SHP77 (cell line): ENCODE measurements around the gene HOOK1.

ENCODE experiments used
- DNase-seq, 2 experiments: peaks; one replicate each; lab custom pipeline; 2025; lab: John Stamatoyannopoulos, UW

HOOK1 gene

GRCh38 chr1:59814901-59815825 lies at the start of gene HOOK1:
TSS of gene HOOK1 (plus strand) at chr1:59814949. CDS start at chr1:59815118, 169 bp downstream.
- peak in 1 of 2 experiments; percentile 51 for DNase-seq

DNA sequence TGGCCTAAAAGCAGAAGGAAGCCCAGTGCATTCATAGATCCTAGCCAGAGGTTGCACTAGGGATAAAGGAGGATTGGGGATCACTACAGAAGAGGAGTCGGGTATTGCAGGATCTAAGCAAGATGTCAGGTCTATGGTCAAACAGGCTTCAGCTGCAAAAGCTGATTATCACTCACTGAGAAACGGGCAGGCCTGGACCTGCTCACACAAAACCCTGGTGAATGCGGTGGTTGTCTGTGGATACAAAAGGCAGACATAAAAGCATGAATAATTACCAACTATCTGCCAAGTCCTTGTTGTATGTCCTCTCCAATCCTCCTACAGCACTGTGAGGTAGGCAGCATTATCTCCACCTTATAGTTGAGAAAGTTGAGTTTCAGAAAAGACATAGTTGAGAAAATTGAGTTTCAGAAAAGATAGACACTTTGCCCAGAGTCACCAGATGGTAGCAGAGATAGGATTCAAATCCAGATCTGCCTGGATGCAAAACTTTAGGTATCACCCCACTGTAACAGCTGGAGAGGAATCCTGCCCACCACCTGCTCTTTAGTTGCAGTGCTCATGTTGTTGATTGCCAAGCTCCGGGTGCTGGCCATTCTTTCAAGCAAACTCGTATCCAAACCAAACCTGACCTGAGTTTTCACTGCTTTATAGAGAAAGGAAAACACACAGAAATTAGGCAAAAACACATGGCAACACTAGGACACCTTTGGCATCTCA lies 49.6 kb upstream of the HOOK1 start:
- DNase-seq, result peak; percentile 58 to 76

- DNase-seq, result no peak
Observed at GRCh38 chr1:59766227-59766855, 48.4 kb upstream of the HOOK1 start.

DNA sequence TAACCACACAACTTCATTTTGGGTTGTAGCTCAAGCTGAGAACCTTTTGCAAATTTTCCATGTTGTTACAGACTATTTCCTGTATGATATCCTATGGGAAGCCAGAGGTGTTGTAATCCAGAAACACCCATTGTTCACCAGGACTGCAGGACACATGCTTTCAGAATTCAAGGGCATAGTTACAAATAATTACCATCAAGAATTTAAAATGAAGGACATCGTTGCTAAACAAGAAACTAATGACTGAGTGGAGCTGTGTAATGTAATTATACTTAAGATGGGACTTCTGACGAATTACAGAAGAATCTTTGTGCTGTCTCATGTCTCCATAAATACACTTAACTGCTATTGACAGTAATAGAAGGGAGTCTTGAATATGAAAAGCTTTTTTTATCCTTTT lies 47.6 kb upstream of the HOOK1 start:
- DNase-seq, result no peak

DNA sequence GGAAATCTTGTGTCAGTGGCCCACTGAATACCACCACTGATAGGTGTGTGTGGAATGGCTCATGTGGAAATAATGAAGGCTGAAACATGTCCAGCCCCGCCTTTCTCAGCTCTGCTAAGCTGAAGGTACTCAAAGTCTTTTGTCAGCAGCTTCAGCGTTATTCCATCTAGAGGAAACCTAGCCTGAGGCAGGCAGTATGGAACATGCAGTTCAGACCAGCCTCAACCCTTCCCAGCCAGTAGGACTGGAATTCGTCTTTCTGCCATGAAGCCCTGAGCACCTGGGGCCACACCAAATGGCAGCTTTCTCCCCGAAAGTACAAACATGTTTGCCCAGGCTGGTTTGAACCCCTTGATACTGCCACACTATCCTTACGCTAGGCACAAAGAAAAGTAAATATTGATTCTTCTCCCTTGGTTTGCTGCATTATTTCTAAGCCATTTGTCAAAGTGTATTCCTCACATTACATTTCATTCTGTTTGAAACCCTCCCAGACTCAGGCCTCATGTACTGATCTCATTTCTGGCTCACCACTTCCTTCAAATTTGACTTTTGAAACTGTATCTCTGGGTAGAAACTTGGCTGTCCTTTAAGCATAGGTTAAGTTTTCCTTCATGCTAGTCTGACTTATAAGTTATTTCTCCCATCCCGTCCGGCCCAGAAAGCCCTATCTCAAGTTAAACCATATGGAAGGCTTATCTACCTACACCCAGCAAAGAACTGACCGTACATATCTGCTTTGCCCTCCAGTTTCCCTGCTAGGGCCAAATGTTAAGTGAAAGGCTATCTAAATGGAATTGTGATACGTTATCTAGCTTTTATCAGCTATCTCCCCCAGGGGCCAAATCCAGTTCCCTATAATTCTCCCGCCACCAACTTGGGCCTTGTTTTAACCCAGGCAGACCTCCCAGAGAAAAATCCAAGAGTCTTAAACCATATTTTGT lies 45.7 kb upstream of the HOOK1 start:
- DNase-seq, result peak in 1 of 2 experiments; percentile 32

- no peak for DNase-seq
Observed at GRCh38 chr1:59769736-59770095, 45.0 kb upstream of the HOOK1 start.

DNA sequence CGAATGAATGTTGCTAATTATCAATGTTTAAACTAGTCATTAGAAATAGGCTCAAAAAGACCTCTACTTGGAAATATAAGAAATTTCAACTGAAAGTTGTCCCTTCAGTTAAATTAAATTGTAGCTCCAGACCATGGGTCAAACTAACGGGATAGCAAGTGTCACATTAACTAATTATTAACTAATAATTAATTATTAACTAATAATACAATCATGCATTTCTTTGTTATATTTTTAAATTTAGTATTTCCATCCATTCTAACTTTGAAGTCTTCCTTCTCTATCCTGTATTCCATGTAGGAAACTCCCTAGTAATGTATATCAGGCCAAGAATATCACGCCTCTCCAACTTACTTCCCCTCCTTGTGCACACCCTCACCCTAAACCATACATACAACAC lies 43.4 kb upstream of the HOOK1 start:
- DNase-seq, result no peak

- no peak for DNase-seq
Observed at GRCh38 chr1:59775480-59775879, 39.3 kb upstream of the HOOK1 start.

- no peak for DNase-seq
Observed at GRCh38 chr1:59776960-59777852, 37.5 kb upstream of the HOOK1 start.

DNA sequence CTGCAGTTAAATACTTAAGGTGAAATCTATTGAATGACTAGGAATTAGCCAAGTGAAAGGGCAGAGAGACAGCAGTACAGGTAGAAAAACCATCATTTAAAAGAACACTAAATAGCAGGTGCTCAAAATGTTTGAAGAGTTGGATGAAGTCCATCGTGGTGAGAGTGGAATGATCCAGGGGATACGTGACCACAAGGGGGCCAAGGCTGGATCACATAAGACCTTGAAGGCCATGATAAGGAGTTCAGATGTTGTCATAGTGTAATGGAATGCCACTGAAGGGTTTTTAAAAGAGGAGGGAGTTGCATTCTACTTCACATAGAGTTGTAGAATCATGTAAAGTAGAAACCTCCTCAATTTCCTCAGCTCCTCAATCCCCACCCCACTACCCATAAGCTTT lies 34.8 kb upstream of the HOOK1 start:
- DNase-seq, result no peak

- no peak for DNase-seq
Observed at GRCh38 chr1:59788825-59789224, 25.9 kb upstream of the HOOK1 start.

- DNase-seq, result no peak
Observed at GRCh38 chr1:59798600-59798999, 16.1 kb upstream of the HOOK1 start.

DNA sequence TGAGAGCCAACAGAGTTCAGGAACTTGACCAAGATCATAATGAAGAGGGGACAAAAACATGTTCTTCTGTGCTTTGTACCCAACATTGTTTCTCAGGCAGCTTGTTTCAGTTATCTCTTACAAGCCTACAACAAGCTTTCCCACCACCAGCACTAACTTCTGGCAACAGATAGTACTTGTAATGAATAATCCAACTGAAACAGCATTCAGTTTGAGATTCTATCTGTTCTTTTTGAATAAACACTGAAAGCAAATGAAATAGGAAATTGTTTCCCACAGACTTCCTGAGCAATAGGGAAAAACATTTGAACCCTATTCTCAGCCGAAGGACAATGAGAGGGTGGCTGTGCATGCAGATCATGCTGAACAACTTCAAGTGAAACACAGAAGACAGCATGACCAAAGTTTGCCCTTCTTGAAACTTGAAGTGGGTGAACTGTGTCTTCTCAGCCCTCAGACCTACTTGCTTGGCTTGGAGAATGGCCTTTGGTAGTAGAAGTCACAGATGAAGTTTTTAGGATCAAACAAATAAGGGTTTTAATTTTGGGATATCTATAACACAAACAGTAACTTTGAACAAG lies 11.2 kb upstream of the HOOK1 start:
- DNase-seq, result no peak

GRCh38 chr1:59804301-59804700 lies 10.4 kb upstream of the HOOK1 start:
- no peak for DNase-seq

DNA sequence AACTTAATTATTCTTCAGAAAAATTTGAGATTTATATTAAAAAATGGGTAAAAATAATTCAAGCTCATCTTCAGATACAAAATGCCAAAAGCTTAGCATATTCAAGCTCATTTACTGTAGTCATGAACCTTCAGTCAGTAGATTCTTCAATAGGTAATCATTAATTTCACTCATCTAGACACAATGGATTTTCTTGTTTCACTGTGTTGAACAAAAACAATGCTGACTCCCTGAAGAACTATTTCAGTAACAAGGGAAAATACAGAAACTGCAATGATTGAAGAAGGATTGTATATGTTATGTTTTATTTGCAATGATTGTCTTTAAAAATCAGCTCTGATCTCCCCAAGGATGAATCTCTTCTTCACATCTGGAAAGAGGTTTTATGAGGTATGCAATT lies 9.2 kb upstream of the HOOK1 start:
- DNase-seq, result no peak

DNA sequence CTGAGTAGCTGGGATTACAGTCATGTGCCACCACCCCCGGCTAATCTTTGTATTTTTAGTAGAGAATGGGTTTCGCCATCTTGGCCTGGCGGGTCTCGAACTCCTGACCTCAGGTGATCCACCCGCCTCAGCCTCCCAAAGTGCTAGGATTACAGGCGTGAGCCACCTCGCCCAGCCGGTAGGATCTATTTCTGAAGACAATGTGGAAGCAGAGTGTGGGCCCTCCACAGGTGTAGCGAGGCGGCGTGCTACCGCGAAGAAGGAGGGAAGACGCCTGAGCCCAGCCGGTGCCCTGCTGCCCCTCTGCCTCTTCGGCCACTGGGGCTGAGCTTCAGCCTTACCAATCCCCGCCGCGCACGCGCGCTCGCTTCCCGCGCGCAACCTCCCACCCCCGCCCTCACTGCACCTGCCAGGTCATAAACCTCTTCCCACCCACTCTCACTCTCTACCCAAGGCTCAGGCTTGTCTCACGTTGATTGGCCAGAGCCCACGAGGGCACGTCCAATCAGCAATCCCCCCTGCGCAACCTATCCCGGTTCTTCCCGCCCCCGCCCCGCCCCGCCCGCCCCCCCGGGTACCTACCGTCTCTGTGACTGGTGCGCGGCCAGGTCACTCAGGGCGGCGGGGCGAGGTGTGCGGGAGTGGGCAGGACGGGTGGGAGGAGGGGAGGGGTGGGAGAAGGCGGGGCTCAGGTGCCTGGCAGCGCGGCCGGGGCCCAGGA lies 409 bp upstream of the HOOK1 start:
- DNase-seq, result peak; percentile 92 to 95

GRCh38 chr1:59815892-59816291 lies 1.1 kb downstream of the HOOK1 start:
- DNase-seq, result no peak

- DNase-seq, result no peak
Observed at GRCh38 chr1:59816318-59816878, 1.6 kb downstream of the HOOK1 start.
